Ovary (tissue), 3 donors: ENCODE data around the gene SOCS3.

Experiments
- EP300 ChIP-seq: sonication (generic); formaldehyde crosslinking; IDR thresholded peaks from one replicate; pipeline ENCODE4 v1.6.1; 2017; ENCODE audit warnings: antibody characterized with exemption
- POLR2A ChIP-seq: fragments of 450-650 bp; IDR thresholded peaks from one replicate; pipeline ENCODE4 v1.6.1; 2017; ENCODE audit warnings: antibody characterized with exemption, mild to moderate bottlenecking, moderate library complexity
- TF ChIP-seq, protein P1 (sequence below), 3 donors: fragments of 450-650 bp in 2 of 3; fragments of 200-600 bp in 1 of 3; IDR thresholded peaks; one replicate each; pipeline versions ENCODE4 v1.5.1 to v1.8.0; 2016 to 2022; ENCODE audit warnings: antibody characterized with exemption in 3 of 3, mild to moderate bottlenecking in 1 of 3
- donor health status: DM: no; HTN: no; CAD: no.

DNA sequence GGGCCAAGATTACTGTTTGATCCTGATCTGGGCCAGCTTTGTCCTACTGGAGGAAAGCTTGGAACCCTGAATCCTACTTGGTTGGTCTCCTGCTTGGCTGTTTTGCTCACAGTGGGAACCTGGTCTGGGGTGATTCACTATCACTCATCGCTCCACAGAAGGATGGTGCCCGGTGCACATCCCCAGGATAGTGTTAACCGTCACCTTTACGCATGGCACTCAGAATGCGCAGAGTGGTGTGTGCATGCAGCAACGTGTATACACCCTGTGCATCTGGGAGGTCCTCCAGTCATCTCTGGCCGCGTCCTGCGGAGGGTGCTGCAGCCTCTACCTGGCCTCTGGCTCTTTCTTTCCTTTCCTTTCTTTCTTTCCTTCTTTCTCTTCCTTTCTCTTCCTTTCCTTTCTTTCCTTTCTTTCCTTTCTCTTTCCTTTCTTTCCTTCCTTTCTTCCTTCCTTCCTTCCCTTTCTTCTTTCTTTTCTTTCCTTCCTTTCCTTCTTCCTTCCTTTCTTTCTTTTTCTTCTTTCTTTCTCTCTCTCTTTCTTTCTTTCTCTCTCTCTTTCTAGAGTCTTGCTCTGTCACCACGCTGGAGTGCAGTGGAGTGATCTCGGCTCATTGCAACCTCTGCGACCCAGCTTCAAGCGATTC is 13.1 kb downstream of the SOCS3 start:
- TF ChIP-seq, protein P1, sequence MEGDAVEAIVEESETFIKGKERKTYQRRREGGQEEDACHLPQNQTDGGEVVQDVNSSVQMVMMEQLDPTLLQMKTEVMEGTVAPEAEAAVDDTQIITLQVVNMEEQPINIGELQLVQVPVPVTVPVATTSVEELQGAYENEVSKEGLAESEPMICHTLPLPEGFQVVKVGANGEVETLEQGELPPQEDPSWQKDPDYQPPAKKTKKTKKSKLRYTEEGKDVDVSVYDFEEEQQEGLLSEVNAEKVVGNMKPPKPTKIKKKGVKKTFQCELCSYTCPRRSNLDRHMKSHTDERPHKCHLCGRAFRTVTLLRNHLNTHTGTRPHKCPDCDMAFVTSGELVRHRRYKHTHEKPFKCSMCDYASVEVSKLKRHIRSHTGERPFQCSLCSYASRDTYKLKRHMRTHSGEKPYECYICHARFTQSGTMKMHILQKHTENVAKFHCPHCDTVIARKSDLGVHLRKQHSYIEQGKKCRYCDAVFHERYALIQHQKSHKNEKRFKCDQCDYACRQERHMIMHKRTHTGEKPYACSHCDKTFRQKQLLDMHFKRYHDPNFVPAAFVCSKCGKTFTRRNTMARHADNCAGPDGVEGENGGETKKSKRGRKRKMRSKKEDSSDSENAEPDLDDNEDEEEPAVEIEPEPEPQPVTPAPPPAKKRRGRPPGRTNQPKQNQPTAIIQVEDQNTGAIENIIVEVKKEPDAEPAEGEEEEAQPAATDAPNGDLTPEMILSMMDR (IDR thresholded peaks at IDR 0.05): no peak
- TF ChIP-seq POLR2A (no peak), EP300 (no peak)
